Progenitor cell of endocrine pancreas (in vitro differentiated cells): ENCODE results near the gene IGF1. TPM values are rescaled to one million over a fixed set of nuclear protein-coding genes. Genes with fewer than 3 reads are reported as not detected.

Experiments
- DNase-seq: peaks from one replicate; pipeline ENCODE4 v3.0.0; 2021; ENCODE audit warnings: low spot score; ENCODE audit not compliant: unreplicated experiment
- H3K27ac Mint-ChIP-seq: 2 replicates; pipeline ENCODE4 v1.8.0; 2021; ENCODE audit warnings: mild to moderate bottlenecking, moderate library complexity, mixed read lengths
- H3K27me3 Mint-ChIP-seq: 2 replicates; pipeline ENCODE4 v1.8.0; 2021; ENCODE audit warnings: mixed read lengths
- H3K36me3 Mint-ChIP-seq: 2 replicates; pipeline ENCODE4 v1.8.0; 2022; ENCODE audit warnings: mixed read lengths; ENCODE audit not compliant: insufficient read depth
- H3K4me1 Mint-ChIP-seq: 2 replicates; pipeline ENCODE4 v1.8.0; 2021; ENCODE audit warnings: low read depth, mixed read lengths
- H3K4me3 Mint-ChIP-seq: 2 replicates; pipeline ENCODE4 v1.8.0; 2021; ENCODE audit warnings: low read depth, mild to moderate bottlenecking, moderate library complexity, mixed read lengths
- H3K9me3 Mint-ChIP-seq: 2 replicates; pipeline ENCODE4 v1.8.0; 2021; ENCODE audit warnings: low read depth, mixed read lengths
- total RNA-seq: library from RNA; stranded (reverse); gene quantifications from 2 replicates; pipeline ENCODE4 v1.2.1, GENCODE V29; 2021
- TF ChIP-seq, protein P1 (sequence below): fragments of 200-600 bp; sonication (generic); IDR thresholded peaks from one replicate; pipeline ENCODE4 v1.5.0; 2021; ENCODE audit warnings: antibody characterized with exemption, mild to moderate bottlenecking; ENCODE audit not compliant: unreplicated experiment

The IGF1 gene
- total RNA-seq, 1 donor from 2014 or later = 0.57 TPM

DNA sequence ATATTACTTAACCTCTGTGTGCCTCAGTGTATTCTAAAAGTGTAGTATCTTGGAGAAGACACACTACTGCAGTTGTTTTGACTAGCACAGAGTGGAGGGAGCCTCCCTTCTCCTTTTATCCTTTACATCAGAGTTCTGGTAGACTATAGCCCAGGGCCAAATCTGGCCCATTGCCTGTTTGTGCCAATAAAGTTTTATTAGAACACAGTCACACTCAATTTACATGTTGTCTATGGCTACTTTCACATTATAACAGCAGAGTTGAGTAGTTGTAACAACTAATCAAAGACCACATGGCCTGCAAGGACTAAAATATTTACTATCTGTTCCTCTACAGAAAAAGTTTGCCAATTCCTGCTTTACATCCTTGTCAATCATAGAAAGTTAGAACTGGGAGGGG, 27.7 kb upstream of the IGF1 start:
- peaks cover 3% of the 10 kb centered on the region for H3K9me3 Mint-ChIP-seq
- DNase-seq = no peak
- H3K27ac Mint-ChIP-seq = no peak overlapping the region
- TF ChIP-seq, protein P1, sequence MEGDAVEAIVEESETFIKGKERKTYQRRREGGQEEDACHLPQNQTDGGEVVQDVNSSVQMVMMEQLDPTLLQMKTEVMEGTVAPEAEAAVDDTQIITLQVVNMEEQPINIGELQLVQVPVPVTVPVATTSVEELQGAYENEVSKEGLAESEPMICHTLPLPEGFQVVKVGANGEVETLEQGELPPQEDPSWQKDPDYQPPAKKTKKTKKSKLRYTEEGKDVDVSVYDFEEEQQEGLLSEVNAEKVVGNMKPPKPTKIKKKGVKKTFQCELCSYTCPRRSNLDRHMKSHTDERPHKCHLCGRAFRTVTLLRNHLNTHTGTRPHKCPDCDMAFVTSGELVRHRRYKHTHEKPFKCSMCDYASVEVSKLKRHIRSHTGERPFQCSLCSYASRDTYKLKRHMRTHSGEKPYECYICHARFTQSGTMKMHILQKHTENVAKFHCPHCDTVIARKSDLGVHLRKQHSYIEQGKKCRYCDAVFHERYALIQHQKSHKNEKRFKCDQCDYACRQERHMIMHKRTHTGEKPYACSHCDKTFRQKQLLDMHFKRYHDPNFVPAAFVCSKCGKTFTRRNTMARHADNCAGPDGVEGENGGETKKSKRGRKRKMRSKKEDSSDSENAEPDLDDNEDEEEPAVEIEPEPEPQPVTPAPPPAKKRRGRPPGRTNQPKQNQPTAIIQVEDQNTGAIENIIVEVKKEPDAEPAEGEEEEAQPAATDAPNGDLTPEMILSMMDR = no peak
- peaks cover 2% of the 10 kb centered on the region for H3K27me3 Mint-ChIP-seq
- H3K36me3 Mint-ChIP-seq = no peaks in the 10 kb centered on the region
- no peak overlapping the region for H3K4me3 Mint-ChIP-seq
- no peaks in the 10 kb centered on the region for H3K4me1 Mint-ChIP-seq

DNA sequence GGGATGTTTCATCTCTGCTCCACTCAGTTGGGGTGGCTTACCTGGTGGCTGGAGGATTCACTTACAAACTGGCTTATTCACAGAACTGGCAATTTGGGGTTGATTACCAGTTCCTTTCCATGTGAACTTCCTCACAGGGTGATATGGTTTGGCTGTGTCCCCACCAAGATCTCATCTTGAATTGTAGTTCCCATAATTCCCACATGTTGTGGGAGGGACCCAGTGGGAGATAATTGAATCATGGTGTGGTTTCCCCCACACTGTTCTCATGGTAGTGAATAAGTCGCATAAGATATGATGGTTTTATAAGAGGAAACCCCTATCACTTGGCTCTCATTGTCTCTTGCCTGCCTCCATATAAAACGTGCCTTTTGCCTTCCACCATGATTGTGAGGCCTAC, 26.9 kb upstream of the IGF1 start:
- DNase-seq = no peak
- Mint-ChIP-seq H3K27me3 (peaks cover 4% of the 10 kb centered on the region), H3K4me1 (no peaks in the 10 kb centered on the region), H3K36me3 (no peaks in the 10 kb centered on the region), H3K4me3 (no peak overlapping the region), H3K9me3 (peaks cover 3% of the 10 kb centered on the region), H3K27ac (no peak overlapping the region)
- TF ChIP-seq, protein P1 = no peak

DNA sequence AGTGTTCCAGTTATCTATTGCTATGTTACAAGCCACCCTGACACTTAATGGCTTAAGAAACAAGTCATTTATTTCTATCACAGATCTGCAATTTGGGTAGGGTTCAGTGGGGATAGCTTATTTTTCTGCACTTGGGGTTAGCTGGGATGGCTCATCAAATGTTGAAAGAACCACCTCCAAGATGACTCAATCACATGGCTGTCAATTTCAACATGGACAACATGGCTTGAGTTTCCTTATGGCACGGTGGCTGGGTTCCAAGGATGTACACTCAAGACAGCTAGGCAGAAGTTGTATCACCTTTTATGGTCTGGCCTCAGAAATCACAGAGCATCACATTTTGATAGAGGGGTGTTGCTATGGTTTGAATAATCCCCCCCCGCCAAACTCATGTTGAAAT, 24.5 kb upstream of the IGF1 start:
- Mint-ChIP-seq H3K9me3 (peaks cover 3% of the 10 kb centered on the region), H3K4me3 (no peak overlapping the region), H3K27ac (no peak overlapping the region), H3K4me1 (no peaks in the 10 kb centered on the region), H3K27me3 (peaks cover 8% of the 10 kb centered on the region), H3K36me3 (no peaks in the 10 kb centered on the region)
- TF ChIP-seq, protein P1 = no peak
- no peak for DNase-seq

DNA sequence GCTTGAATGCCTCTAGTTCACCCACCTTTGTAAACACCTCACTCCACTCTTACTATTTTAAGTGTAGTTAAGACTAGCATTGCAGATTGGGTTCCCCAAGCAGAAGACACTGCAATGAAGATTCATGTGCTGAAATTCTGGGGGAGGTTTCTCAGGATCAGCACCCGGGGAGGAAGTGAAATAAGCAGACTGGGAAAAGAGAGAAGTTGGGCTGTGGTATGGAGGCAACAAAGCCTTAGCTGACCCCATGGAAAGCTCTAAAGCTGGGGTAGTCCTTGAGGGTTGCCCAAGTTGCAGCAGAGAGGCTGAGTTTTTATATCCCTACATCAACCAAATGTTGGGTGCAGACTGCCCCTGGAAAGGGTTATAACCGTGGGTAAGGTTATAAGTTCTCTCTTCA, 23.9 kb upstream of the IGF1 start:
- TF ChIP-seq, protein P1 = no peak
- Mint-ChIP-seq H3K27ac (no peak overlapping the region), H3K4me1 (no peaks in the 10 kb centered on the region)

DNA sequence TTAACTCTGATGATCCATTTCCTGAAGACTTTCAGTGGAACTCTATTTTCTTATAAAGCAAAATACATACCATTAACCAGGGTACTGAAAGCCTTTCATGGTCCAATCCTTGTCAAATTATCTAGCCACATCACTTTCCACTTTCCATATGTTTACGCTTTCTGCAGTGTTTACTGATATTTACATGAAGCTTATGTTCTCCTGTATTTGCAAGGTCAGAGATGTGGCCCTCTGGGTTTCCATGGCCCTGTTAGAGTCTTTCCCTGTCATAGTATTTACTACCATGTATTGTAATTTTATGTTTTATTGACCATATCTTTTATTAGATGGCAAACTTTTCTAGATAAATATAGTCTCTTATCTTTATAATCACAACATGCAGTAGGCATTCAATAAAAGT, 23.5 kb upstream of the IGF1 start:
- Mint-ChIP-seq H3K27me3 (peaks cover 8% of the 10 kb centered on the region), H3K9me3 (peaks cover 3% of the 10 kb centered on the region), H3K4me1 (no peaks in the 10 kb centered on the region), H3K4me3 (no peak overlapping the region), H3K36me3 (no peaks in the 10 kb centered on the region), H3K27ac (no peak overlapping the region)
- TF ChIP-seq, protein P1 = no peak
- no peak for DNase-seq

More for the DNA sequence above, 23.9 kb upstream of the IGF1 start:
- DNase-seq = no peak
- H3K4me3 Mint-ChIP-seq = no peak overlapping the region
- peaks cover 3% of the 10 kb centered on the region for H3K9me3 Mint-ChIP-seq
- H3K36me3 Mint-ChIP-seq = no peaks in the 10 kb centered on the region
- H3K27me3 Mint-ChIP-seq = peaks cover 8% of the 10 kb centered on the region
